Astrocyte of the spinal cord (primary cell): ENCODE measurements around the gene F3.
A peak's percentile ranks its signal among the peaks of the same experiment; 100 is the strongest.

Experiments used
- DNase-seq: peaks from one replicate; pipeline ENCODE4 v3.0.0; 2011; ENCODE audit warnings: low read depth, low spot score
- H3K4me3 ChIP-seq: 2 replicates; pipeline ENCODE4 v1.5.1; 2011; ENCODE audit warnings: low read depth, mild to moderate bottlenecking, low read length, moderate library complexity
- in situ Hi-C: cut with HindIII; loops from 2 replicates; pipeline ENCODE4 v1.10.0; 2017; ENCODE audit warnings: low sequenced_read_pairs
- TF ChIP-seq, protein P1 (sequence below): IDR thresholded peaks from 2 replicates; pipeline ENCODE4 v1.5.1; 2012; ENCODE audit warnings: low read depth, mild to moderate bottlenecking, low read length, inconsistent platforms

The F3 gene

DNA sequence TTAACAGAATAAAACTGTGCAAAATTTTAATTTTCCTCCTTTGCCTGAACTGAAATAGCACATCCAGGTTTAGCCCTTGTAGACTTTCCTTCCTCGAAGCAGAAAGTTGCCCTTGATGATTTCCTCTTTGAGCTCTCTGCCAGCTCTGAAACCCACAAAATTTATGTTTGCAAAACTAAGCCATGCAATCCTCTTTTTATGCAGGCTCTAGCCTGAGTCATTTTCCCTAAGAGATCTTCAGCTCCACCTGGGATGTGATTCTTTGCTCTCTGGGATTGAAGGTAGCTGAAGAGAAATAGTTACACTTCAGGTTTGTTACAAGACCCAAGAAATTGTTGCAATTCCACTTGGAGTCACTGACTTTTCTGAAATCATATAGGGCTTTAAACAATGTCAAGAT is 1.4 kb upstream of the F3 start:
- no peak overlapping the region for H3K4me3 ChIP-seq
- in situ Hi-C loops: loop anchor here (25.0 kb wide), 1 partner anchor 244 kb away; no protein-coding TSS in a partner anchor
- TF ChIP-seq, protein P1, sequence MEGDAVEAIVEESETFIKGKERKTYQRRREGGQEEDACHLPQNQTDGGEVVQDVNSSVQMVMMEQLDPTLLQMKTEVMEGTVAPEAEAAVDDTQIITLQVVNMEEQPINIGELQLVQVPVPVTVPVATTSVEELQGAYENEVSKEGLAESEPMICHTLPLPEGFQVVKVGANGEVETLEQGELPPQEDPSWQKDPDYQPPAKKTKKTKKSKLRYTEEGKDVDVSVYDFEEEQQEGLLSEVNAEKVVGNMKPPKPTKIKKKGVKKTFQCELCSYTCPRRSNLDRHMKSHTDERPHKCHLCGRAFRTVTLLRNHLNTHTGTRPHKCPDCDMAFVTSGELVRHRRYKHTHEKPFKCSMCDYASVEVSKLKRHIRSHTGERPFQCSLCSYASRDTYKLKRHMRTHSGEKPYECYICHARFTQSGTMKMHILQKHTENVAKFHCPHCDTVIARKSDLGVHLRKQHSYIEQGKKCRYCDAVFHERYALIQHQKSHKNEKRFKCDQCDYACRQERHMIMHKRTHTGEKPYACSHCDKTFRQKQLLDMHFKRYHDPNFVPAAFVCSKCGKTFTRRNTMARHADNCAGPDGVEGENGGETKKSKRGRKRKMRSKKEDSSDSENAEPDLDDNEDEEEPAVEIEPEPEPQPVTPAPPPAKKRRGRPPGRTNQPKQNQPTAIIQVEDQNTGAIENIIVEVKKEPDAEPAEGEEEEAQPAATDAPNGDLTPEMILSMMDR: no peak
- DNase-seq: peak; percentile 49

DNA sequence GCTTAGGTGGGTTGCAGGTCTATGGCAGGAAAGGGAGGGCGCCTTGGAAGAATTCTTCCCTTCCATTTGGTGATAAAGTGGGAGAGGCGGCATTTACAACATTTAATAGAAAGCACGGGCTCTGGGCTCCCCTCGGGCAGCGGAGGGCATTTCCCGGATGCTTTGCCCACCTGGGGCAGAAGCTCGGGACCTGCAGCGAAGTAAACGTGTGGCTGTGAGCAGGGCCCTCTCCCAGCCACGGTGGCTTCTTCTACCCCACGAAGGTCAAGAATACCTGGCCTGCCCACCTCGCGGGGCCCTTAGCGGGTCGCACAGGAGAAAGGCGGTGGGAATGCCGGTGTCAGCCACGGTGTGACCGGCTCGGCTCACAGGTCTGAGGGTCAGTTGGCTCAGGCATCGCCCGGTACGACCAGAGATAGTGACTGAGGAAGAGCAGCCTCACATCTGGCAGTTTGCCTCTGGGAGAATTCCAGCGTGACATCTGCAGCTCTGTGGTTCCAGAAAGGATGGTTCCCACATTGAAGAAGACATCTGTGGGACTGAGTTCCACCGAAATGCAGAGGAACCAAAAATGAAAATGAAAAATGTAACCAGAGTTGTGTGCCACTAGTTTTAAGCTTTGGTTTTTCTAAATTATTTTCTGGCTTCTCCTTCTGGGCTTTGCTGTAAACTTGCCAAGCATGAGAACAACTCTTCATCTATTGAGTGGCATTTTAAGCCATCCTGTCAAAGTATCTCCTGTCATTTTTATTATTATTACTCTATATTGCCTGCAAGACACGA is 720 bp upstream of the F3 start:
- peak overlapping the region; percentile 67 for H3K4me3 ChIP-seq
- DNase-seq: peak; percentile 39
- in situ Hi-C loops: loop anchor here (25.0 kb wide), 1 partner anchor 245 kb away; no protein-coding TSS in a partner anchor
- TF ChIP-seq, protein P1: no peak

DNA sequence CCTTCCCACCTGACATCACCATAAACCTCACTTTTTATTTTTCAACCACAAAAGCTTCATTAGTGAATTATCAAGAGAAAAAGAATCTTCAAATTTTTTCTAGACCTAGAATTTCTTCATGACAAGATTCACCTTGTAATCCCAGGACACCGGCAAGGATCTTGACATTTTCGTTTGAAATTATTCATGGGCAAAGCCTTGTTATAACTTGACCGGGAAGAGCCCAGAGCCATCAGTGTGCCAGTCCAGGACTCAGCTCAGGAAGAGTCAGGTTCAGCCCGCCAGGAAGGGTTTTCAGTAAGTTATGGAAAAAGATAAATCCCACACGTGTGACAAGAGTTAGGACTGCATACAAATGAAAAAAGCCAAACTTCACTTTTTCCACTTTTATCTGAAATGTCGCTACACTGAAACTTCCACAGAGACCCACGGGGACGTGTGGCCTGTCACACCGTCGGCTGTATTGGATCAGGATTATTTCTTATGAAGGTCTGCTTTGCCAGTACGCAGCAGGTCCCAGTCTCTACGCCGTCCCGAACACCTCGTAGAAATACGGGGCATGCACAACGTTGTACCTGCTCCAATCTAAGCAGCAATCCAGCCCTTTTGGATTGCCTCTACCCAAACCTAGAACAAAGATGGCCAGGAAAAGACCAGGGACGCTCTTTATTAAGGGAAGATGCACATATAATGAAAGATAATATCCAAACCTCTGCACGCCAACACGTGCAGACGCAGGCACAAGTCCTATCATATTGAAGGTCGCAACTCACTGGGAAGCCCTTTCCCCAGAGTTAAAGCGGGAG is 916 bp downstream of the F3 start:
- DNase-seq: peak; percentile 27
- in situ Hi-C loops: loop anchor here (25.0 kb wide), 1 partner anchor 247 kb away; no protein-coding TSS in a partner anchor
- TF ChIP-seq, protein P1: no peak
- H3K4me3 ChIP-seq: peak overlapping the region; percentile 67

DNA sequence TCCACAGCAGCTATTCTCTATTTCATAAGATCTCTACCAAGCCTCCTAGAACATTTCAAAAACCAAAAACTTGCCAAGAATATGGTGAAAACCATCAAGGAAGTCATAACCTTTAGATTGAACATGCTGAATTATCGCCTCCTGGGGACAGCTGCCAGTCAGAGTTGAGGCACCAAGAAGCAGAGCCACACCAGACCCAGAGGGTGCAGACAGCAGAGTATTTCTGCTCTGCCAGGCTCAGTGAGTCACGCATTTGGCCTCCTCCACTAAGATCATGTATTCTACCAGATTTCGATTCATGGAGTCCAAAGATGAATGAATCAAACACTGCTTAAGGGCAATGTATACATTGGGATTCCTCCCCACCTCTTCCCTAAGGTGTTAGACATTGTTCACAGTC is 2.1 kb downstream of the F3 start:
- peak; percentile 34 for DNase-seq
- in situ Hi-C loops: loop anchor here (25.0 kb wide), 1 partner anchor 248 kb away; no protein-coding TSS in a partner anchor
- TF ChIP-seq, protein P1: no peak
- H3K4me3 ChIP-seq: peak overlapping the region; percentile 67

DNA sequence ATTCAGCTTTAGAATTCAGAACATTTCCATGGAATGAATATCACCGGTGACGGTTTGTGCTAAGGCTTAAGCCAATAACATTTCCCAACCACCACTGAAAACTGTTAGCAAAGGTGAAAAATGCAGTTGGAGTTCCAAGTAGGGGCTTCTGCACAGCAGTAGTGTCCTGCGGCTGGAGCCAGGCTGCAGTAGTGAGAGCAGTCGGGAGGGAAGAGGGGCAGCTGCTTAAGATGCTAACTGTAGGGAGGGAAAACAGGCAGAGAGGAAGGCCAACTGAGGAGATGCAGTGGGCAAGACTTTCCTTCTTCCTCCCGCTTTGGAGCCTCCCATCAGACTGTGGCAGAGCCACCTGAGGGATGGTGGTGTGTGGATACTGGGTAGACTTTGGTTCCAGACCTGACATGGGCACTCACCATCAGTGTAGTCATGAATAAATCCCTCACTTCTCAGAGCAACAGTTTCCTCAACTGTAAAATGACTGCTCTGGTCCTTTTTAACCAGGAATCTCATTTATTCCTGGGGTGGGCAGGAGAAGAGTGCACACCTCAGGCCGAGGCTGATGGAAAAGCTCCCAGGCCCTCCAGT is 3.2 kb downstream of the F3 start:
- TF ChIP-seq, protein P1: peak; percentile 44
- peak overlapping the region; percentile 16 for H3K4me3 ChIP-seq
- in situ Hi-C loops: loop anchor here (25.0 kb wide), 1 partner anchor 249 kb away; no protein-coding TSS in a partner anchor
- peak; percentile 25 for DNase-seq

DNA sequence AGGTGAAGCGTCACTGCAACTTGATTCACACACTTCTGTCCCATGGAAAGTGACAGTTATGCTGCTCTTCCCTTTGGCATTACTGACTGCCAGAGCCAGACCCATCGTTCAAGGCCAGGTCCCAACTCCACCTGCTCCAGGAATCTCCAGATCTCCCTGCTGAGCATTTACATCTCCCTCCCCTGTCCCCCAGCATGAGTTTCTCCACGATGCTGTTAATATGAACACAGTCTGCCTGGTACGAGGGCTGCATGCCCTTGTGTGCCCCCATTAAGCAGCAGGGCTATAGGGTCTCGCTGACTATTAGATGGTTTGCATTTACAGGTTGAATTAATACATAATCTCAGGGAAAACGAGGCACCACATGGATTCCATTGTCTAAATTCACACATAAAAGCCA is 4.3 kb downstream of the F3 start:
- TF ChIP-seq, protein P1: no peak
- in situ Hi-C loops: loop anchor here (25.0 kb wide), 1 partner anchor 250 kb away; no protein-coding TSS in a partner anchor
- DNase-seq: no peak
- H3K4me3 ChIP-seq: no peak overlapping the region
